OCI-LY7 (cell line): ENCODE results near the gene IMMP2L.

Source experiments
- CTCF ChIP-seq: fragments of 200-600 bp; sonication (generic); conservative IDR thresholded peaks from 2 replicates; pipeline ENCODE4 v1.5.1; 2014; ENCODE audit warnings: mild to moderate bottlenecking, antibody characterized with exemption, low read length, moderate library complexity, mixed read lengths
- EZH2phosphoT487 ChIP-seq: fragments of 200-600 bp; sonication (generic); IDR thresholded peaks from 2 replicates; pipeline ENCODE4 v1.6.1; 2018; ENCODE audit warnings: low read depth, borderline replicate concordance, mild to moderate bottlenecking, mixed run types, antibody characterized with exemption, low read length, moderate library complexity, mixed read lengths

- TF ChIP-seq CTCF, result no peak
- no peak for TF ChIP-seq EZH2phosphoT487
Measured at GRCh38 chr7:111175908-111176441, 386.3 kb downstream of the IMMP2L start.
